ENCODE results near the gene UBE2E2.

- TF ChIP-seq CTCF (IDR thresholded peaks at IDR 0.05; ENCODE audit: low read length) (no peak), EZH2 (IDR thresholded peaks at IDR 0.05; ENCODE audit: borderline replicate concordance, low read length) (no peak)
These were observed 392.0 kb downstream of the UBE2E2 start for GRCh38 chr3:23594894-23595670.
